Measurements from ENCODE around the gene BATF2. TPM values are rescaled to one million over a fixed set of nuclear protein-coding genes. Genes with fewer than 3 reads are reported as not detected.

The BATF2 gene
- total RNA-seq, 4 donors from 2014 or later = 0.15 to 0.62 TPM; not detected in 2

DNA sequence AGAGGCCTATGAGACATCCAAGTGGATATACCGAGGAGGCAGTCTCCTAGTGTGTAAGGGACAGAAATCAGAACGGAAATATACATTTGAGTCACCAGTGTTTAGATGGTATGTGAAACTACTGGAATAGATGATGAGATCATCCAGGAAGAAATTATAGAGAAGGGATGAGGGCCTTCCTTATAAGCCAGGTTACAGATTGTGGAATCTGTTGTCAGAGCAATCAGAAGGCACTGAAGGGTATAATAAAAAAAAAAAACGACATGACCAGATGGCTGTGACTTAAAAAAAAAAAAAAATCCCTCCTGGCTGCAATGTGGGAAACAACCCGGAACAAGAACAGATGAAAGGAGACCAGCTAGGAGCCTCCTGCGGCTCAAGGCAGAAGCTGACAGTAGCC is 27.6 kb downstream of the BATF2 start:
- intact Hi-C loops (cut with DNase I; ENCODE audit: low total_unique reads) = no loop called here
- TF ChIP-seq POLR2A (IDR thresholded peaks at IDR 0.05) = no peak
- TF ChIP-seq, protein P1, sequence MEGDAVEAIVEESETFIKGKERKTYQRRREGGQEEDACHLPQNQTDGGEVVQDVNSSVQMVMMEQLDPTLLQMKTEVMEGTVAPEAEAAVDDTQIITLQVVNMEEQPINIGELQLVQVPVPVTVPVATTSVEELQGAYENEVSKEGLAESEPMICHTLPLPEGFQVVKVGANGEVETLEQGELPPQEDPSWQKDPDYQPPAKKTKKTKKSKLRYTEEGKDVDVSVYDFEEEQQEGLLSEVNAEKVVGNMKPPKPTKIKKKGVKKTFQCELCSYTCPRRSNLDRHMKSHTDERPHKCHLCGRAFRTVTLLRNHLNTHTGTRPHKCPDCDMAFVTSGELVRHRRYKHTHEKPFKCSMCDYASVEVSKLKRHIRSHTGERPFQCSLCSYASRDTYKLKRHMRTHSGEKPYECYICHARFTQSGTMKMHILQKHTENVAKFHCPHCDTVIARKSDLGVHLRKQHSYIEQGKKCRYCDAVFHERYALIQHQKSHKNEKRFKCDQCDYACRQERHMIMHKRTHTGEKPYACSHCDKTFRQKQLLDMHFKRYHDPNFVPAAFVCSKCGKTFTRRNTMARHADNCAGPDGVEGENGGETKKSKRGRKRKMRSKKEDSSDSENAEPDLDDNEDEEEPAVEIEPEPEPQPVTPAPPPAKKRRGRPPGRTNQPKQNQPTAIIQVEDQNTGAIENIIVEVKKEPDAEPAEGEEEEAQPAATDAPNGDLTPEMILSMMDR (IDR thresholded peaks at IDR 0.05) = no peak
- H3K4me3 ChIP-seq (ENCODE audit: low read depth, poor library complexity, severe bottlenecking) = no peak overlapping the region
- DNase-seq (ENCODE audit: low spot score in 2 of 2) = no peak
- WGBS, 2 donors = 27% methylated on average over 5 of the region's 5 CpGs

DNA sequence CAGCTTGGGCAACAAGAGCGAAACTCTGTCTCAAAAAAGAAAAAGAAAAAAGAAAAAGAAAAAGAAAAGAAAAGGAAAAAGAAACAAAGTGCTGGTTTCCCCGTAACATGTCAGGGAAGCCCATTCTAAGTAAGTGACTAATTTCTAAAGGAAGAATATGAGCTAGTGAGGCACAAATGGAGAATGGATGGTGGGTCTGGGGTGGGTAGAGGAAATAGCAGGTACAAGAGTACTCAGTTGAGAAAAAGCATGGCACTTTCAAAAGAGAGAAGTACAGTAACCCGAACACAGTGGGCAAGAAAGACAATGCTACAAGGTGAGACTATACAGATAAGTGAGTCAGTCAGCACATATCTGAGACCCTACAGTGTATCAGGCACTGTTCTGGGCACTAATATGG is 29.4 kb downstream of the BATF2 start:
- WGBS, 2 donors = 90 to 92% methylated on average over 3 of the region's 3 CpGs
- TF ChIP-seq, protein P1 (IDR thresholded peaks at IDR 0.05) = no peak
- TF ChIP-seq POLR2A (IDR thresholded peaks at IDR 0.05) = no peak
- intact Hi-C loops (cut with DNase I; ENCODE audit: low total_unique reads) = no loop called here
- no peak overlapping the region for H3K4me3 ChIP-seq (ENCODE audit: low read depth, poor library complexity, severe bottlenecking)
- DNase-seq (ENCODE audit: low spot score in 2 of 2) = no peak

GRCh38 chr11:64963072-64963631 is 33.6 kb downstream of the BATF2 start:
- DNase-seq (ENCODE audit: low spot score in 2 of 2) = no peak
- no peak overlapping the region for H3K4me3 ChIP-seq (ENCODE audit: low read depth, poor library complexity, severe bottlenecking)
- 82 to 84% methylated on average over 5 of the region's 5 CpGs for whole genome bisulfite sequencing, 2 donors
- TF ChIP-seq, protein P1 (IDR thresholded peaks at IDR 0.05) = no peak
- TF ChIP-seq POLR2A (IDR thresholded peaks at IDR 0.05) = no peak
- intact Hi-C loops (cut with DNase I; ENCODE audit: low total_unique reads) = no loop called here

GRCh38 chr11:64960719-64961118 is 36.1 kb downstream of the BATF2 start:
- no peak for DNase-seq (ENCODE audit: low spot score in 2 of 2)
- 35 to 36% methylated on average over 4 of the region's 4 CpGs for WGBS, 2 donors

DNA sequence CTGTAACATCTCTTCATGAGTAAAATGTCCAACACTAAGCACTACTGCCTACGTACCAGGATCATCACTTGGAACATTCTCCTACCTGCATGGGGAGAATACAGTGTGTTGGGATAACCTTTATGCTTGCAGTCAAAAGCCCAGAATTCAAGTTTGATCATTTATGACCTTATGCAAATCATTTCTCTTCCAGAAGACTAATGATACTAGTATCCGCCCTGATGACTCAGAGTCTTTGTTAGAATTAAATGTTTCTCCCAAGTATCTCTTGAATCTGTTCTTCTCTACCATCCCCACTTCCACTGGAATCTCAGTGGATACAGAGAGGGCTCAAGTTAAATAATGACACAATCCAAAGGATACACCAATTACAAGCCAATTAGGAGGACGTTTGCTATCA is 37.3 kb downstream of the BATF2 start:
- WGBS, 2 donors = 37% methylated on average over 3 of the region's 3 CpGs
- DNase-seq (ENCODE audit: low spot score in 2 of 2) = no peak
- H3K4me3 ChIP-seq (ENCODE audit: low read depth, poor library complexity, severe bottlenecking) = no peak overlapping the region
- TF ChIP-seq, protein P1 (IDR thresholded peaks at IDR 0.05) = no peak
- TF ChIP-seq POLR2A (IDR thresholded peaks at IDR 0.05) = no peak
- intact Hi-C loops (cut with DNase I; ENCODE audit: low total_unique reads) = no loop called here

More at GRCh38 chr11:64960719-64961118, 36.1 kb downstream of the BATF2 start:
- intact Hi-C loops (cut with DNase I; ENCODE audit: low total_unique reads) = no loop called here
- TF ChIP-seq POLR2A (IDR thresholded peaks at IDR 0.05) = no peak
- TF ChIP-seq, protein P1 (IDR thresholded peaks at IDR 0.05) = no peak
- H3K4me3 ChIP-seq (ENCODE audit: low read depth, poor library complexity, severe bottlenecking) = no peak overlapping the region

DNA sequence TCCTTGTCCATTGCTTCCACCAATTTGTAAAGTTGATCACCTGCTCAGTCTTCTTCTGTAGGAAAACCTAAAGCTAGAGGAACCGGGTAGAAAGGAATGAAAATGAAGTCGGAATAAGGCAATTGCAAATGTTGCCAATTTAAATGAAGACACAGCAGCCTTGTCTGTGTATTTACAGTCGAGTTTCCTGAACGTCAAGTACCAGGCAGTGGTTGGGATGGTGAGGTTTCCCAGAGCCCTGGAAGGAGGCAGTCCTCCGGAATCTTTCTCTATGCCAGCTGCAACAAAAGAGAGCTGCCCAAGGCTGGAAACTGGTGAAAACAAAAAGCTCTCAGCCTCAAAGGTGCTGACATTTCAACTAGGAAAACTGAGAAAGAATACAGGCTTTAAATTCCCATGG is 42.6 kb downstream of the BATF2 start:
- 54 to 65% methylated on average over 5 of the region's 5 CpGs for WGBS, 2 donors
- intact Hi-C loops (cut with DNase I; ENCODE audit: low total_unique reads) = no loop called here
- H3K4me3 ChIP-seq (ENCODE audit: low read depth, poor library complexity, severe bottlenecking) = no peak overlapping the region
- DNase-seq (ENCODE audit: low spot score in 2 of 2) = no peak
- no peak for TF ChIP-seq POLR2A (IDR thresholded peaks at IDR 0.05)
- TF ChIP-seq, protein P1 (IDR thresholded peaks at IDR 0.05) = no peak

Data from lower leg skin (tissue), 4 donors.